Measurements from ENCODE around the gene ANKRD13A.
"Not testable (repeated sequence)": the region's sequence is repeated elsewhere in the genome, so short reads cannot be mapped to it uniquely, and the experiment has no call there.

The ANKRD13A gene

DNA sequence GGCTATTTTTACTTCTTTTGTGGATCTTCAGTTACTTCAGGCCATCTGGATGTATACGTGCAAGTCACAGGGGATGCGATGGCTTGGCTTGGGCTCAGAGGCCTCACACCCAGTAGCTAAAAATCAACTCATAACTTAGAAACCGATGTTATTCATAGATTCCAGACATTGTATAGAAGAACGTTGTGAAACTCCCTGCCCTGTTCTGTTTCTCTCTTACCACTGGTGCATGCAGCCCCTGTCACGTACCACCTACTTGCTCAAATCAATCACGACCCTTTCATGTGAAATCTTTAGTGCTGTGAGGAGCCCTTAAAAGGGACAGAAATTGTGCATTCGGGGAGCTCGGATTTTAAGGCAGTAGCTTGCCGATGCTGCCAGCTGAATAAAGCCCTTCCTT is 50.4 kb downstream of the ANKRD13A start:
- DNase-seq: not testable (repeated sequence)

DNA sequence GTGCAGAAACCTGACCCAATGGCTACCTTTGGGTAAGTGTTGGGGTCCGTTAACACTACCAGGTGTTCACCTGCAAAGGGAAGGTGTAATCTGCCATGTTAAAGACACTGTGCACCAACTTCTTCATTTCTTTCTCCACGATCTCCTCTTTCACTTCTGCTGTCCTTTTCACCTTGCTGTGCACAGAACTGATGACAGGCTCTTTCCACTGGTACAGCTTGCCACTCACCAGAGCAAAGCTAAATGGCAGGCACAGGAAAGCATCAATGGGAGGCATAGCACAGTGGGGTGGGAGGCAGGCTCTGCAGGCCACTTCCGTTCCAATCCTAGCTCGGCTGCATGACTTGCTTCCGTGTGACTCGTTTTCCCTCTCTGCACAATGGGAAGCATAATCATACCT is 51.7 kb downstream of the ANKRD13A start:
- no peak for DNase-seq

DNA sequence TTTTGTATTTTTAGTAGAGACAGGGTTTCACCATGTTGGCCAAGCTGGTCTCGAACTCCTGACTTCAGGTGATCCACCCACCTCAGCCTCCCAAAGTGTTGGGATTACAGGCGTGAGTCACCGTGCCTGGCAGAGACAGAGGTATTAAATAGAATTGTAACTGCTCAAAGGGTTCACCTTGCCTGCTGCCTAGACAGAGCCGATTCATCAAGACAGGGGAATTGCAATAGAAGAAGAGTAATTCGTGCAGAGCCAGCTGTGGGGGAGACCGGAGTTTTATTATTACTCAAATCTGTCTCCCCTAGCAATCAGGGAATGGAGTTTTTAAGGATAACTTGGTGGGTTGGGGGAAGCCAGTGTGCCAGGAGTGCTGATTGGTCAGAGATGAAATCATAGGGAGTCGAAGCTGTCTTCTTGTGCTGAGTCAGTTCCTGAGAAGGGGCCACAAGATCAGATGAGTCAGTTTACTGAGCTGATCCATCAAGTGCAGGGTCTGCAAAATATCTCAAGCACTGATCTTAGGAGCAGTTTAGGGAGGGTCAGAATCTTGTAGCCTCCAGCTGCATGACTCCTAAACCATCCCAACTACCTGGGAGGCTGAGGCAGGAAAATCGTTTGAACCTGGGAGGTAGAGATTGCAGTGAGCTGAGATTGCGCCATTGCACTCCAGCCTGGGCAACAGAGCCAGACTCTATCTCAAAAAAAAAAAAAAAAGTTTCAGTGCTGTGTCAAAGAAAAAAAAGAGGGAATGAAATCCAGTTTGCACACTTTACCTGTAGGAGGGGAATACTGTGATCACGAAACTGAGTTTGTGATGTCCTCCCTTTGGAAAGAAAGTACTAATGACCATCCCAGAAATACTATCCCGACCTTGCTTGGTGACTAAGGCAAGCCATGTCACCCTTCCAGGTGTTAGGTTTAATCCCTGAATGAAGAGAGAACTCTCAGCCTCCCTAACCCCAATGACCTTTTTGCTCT is 56.4 kb downstream of the ANKRD13A start:
- not testable (repeated sequence) for DNase-seq

DNA sequence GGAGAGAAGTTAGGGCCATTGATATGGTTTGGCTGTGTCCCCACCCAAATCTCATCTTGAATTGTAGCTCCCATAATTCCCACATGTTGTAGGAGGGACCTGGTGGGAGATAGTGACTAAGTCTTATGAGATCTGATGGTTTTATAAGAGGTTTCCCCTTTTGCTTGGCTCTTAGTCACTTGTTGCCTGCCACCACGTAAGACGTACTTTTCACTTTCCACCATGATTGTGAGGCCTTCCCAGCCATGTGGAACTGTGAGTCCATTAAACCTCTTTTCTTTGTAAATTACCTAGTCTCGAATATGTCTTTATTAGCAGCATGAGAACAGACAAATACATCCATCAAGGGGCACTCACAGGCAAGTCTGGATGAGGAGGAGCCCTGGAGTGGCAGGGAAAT is 57.4 kb downstream of the ANKRD13A start:
- DNase-seq: not testable (repeated sequence)

DNA sequence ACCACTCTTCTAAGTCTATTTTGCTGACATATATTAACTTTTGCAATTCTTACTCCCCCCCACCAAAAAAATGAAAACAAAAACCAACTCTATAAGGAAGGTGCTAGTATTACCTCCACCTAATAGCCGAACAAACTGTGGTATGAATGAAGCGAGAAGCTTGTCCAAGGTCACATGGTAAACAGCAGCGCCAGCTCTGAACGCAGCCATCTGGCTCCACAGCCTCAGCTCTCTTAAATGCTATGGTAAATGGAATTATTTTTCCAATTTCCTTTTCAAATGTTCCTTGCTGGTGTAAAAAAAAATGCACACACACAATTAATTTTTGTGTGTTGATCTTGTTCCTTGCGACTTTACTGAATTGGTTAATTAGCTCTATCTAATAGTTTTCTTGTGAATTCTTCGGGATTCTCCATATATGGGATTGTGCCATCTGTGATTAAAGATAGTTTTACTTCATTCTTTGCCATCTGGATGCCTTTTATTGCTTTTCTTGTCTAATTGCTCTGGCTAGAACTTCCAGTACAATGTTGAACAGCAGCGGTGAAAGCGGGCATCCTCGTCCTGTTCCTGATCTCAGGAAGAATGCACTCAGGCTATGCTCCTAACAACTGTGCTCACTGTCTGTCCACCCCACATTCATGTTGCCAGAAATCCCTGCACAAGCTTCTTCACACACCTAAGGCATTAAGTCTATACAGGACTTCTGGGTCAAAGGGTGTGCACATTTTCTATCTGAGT is 59.8 kb downstream of the ANKRD13A start:
- no peak for DNase-seq

DNA sequence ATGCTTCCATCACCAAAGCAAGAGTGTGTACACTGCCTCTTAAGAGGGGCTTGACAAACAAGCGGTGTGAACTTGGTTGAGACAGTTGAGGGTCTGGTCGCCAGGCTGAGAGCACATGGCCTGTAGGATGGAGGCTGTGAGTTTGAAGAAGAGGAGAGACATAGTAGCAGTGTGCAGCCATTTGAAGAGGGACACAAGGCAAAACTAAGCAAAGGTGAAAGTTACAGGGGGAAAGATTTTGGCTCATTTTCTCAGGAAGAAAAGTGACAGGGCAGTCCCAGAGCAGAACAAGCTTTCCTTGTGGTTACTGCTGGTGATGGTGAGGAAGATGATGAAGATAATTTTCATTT is 60.4 kb downstream of the ANKRD13A start:
- no peak for DNase-seq

DNA sequence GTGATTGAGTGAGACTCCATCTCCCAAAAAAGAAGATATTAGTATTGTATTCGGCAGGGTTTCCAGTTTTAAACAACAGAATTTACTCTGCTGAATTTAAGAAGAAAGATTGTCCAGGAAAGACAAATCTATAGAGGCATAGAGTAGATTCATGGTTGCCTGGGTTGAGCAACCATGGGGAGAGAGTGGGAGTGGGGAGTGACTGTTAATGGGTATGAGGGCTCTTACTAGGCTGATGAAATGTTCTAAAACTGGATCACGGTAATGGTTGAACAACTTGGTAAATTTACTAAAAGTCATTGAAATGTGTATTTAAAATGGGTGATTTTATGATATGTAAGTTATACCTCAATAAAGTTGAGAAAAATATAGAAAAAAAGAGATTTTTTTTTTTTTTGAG is 63.0 kb downstream of the ANKRD13A start:
- DNase-seq: no peak

DNA sequence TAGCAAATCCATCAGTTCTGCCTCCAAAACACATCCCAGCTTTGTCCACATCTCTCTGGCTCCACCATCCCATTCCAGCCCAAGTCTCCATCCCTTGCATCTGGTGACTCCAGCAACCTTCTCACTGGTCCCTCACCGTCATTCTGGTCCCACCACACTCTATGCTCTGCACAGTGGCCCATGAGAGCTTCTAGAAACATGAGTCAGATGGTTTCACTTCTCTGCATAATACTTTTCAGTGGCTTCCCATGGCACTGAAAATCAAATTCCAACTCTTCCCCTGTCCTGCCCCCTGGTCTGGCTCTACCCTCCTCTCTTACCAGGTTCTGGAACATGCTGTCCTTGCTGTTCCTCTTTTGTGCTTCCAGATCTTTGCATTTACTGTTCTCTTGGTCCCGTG is 66.3 kb downstream of the ANKRD13A start:
- DNase-seq: no peak

DNA sequence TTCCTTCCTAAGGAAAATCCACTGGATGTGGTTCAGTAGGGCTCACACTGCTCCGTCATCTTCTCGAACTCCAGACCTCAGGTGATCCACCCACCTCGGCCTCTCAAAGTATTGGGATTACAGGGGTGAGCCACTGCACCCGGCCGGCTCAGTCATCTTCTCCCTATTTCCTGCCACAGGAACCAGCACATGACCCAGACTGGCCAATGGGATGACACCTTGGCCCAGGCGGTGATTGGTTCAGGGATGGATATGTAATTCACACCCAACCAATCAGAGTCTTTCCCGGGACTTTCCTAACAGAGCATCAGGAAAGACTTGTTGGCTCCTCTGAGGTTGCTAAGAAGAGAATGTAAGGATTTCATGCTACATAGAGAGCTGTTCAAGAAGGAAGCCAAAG is 68.3 kb downstream of the ANKRD13A start:
- DNase-seq: no peak

DNA sequence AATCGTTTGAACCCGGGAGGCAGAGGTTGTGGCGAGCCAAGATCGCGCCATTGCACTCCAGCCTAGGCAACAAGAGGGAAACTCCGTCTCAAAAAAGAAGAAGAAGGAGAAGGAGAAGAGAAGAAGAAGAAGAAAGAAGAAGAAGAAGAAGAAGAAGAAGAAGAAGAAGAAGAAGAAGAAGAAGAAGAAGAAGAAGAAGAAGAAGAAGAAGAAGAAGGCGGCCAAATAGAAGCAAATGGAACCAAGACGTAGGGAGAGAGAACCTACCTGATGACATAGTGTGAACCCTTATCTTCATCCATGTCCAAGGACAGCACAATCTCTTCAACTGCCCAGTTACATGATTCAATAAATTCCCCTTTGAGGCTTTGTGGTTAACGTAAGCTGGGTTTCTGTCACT is 68.9 kb downstream of the ANKRD13A start:
- DNase-seq: not testable (repeated sequence)

DNA sequence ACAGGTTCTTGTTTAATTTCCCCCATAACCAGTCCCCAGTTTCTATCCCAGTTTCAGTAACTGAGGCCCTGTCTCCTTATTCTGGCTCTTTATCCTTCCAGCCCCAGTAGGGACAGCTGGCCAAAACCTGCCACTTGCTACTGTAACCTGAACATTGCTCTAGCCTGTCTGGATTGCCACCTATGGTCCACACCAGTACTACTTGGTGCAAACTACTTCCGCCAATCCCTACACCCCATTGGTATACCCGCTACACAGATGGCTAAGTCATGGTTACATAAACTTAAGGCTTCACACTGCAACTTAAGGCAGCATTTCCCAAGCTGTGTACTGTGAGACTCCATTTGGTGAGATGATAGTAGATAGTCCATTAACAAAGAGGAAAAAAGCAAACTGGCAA is 69.4 kb downstream of the ANKRD13A start:
- no peak for DNase-seq

DNA sequence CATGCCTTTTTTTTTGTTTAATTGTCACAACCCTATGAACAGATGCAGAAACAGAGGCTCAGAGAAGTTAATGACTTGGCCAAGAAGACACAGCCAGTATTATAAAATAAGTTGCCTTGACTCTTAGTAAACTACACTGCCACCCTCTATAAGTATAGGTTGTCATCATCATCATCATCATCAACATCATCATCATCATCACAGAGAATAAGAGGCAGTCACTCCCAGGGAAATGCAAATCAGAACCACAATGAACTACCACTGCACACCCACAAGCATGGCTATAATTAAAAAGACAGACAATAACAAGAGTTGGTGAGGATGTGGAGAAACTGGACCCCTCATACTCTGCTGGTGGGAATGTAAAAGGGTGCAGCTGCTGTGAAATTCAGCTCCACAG is 72.3 kb downstream of the ANKRD13A start:
- no peak for DNase-seq

DNA sequence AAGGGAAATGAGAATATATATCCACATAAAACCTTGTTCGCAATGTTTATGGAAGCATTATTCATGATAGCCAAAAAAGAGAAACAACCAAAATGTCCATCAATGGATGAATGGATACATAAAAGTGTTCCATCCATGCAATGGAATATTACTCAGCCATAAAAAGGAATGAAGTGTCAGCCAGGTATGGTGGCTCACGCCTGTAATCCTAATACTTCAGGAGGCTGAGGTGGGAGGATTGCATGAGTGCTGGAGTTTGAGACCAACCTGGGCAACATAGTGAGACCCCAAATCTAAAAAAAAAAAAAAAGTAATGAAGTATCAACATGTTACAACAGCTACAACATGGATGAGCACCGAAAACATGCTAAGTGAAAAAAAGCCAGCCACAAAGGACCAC is 72.7 kb downstream of the ANKRD13A start:
- no peak for DNase-seq

DNA sequence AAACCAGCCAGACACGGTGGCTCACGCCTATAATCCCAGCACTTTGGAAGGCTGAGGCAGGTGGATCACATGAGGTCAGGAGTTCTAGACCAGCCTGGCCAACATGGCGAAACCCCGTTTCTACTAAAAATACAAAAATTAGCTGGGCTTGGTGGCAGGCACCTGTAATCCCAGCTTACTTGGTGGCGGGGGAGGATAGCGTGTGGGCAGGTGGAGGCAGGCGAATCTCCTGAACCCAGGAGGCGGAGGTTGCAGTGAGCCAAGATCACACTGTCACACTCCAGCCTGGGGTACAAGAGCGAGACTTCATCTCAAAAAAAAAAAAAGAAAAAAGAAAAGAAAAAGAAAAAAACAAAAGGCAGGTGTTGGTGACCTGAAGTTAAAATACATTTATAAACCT is 73.4 kb downstream of the ANKRD13A start:
- DNase-seq: not testable (repeated sequence)

DNA sequence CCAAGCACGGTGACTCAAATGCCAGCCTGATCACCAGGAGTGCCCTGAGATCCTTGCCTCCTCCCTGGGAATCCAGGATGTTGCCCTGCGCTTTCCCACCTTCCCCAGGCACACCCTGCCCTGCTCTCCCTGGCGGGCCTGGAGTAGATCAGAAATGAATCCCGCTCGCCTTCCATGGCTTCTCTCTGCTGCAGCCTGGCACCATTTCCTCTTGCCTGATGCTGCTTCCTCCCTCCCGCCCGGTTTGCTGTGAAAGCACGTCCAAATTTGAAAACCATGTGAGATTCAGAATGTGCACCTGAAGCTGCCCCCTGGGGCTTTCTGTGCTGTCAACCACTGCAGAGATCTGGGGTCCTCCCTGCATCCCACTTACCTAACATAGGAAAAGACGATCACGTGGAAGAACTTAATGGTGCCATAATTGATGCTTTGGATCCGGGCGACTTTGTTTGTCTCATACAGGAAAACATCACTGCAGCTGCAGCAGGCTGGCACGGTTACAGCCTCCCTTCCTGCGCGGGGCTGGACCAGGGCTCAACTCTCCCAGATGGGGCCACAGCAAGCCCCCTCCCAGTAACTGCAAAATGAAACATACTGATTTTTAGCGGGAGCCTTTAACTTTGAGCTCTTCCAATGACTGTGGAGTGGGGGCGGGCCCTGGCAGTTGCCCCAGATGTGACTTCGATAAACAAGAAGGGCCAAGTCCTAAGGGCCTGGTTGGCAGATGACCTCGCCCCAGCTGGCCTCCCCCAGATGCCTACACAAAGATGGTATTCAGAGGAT is 74.0 kb downstream of the ANKRD13A start:
- DNase-seq: peak; percentile 44

DNA sequence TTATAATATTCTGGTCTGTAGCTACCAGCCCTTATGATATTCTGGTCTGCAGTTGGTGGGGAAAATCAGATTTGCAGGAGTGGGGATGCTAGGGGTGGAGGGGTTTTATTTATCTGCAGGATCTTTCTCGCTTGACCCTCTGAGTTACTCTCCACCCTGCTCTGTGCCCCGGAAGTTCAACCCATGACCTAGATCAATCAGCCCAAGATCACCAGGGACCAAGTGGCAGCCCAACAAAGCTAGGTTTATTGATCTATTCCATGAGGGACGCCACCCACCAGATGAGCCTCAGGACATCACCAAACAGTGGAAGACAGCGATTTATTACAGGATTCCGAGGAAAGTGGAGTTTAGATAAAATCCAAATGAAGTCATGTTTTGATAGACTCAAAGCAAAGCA is 74.9 kb downstream of the ANKRD13A start:
- no peak for DNase-seq

DNA sequence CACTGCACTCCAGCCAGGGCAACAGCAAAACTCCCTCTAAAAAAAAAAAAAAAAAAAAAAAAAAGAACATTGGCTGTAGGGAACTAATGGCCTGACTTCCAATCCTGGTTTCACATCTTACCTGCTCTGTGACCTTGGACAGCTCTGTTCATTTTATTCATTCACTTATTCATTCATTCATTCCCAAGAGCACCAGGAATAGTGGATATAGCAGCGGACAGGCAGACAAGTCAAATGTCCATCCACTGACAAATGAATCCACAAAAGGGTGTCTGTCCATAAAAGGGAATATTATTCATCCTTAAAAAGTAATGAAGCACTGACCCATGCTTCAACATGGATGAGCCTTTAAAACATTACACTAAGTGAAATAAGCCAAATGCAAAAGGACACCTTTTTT is 76.7 kb downstream of the ANKRD13A start:
- no peak for DNase-seq

DNA sequence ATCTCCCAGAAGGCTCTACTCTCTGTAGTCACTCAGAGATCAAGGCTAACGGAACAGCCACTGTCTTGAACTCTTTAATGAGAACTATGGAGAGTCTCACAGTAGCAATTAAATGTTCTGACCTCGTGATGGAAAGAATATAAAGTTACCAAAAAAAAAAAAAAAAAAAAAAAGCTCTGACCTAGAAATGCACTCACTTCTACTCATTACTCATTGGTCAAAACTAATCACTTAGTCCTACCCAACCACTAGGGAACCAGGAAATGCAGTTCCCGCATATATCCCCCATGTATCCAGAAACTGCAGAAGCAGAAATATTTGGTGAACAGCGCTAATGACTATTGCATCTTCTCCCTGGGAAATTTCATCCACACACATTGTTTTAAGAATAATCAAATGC is 78.6 kb downstream of the ANKRD13A start:
- no peak for DNase-seq

DNA sequence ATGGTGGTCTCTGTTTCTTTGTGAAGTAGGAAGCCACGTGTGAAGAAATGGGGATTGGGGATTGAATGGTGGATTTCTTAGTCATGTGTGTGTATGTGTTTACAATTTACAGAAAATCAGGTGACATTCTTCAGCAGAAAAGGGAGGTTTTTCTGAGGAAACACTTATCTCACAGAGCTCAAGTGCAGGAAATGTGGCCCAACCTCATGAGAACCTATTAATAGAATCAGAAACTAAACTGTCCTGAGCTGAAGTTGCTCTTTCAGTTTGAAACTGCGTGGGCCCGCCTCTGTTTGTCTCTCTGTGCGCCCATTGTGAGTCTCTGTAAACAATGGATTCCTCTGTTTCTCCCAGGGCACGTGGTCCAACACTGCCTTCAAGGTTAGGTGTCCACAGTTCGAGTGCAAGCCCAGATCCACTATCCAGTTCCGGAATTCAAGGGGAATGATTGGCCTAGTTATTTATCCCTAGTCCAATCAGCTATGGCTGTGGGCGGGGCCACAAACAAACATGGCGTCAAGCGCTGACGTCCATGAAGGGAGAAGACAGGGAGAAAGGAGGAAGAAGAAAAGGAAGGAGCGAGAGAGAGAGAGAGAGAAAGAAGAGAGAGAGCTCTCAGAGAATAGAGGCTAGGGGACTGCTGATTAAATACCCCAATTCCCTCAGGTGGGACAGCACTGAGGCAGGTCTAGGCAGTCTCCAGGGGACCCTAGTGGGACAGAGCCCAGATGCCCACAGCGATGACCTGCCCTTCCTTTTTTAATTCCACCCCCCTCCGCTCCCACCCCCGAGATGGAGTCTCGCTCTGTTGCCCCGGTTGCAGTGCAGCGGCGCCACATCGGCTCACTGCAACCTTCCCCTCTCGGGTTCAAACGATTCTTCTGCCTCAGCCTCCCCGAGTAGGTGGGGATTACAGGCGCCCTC is 80.5 kb downstream of the ANKRD13A start:
- DNase-seq: peak; percentile 80

DNA sequence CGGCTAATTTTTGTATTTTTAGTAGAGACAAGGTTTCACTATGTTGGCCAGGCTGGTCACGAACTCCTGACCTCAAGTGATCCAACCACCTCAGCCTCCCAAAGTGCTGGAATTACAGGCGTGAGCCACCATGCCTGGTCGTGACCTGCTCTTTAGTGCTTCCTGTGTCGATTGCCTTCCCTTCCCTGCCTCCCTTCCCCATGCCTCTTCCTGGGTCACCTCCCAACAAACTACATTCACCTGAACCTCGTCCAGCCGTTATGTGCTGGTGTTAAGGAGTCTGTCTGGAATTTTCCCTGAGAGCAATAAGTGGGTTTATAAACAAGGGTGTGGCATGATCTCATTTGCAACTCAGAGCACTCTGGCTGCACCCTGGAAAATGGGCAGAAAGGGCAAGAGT is 81.2 kb downstream of the ANKRD13A start:
- DNase-seq: no peak

DNA sequence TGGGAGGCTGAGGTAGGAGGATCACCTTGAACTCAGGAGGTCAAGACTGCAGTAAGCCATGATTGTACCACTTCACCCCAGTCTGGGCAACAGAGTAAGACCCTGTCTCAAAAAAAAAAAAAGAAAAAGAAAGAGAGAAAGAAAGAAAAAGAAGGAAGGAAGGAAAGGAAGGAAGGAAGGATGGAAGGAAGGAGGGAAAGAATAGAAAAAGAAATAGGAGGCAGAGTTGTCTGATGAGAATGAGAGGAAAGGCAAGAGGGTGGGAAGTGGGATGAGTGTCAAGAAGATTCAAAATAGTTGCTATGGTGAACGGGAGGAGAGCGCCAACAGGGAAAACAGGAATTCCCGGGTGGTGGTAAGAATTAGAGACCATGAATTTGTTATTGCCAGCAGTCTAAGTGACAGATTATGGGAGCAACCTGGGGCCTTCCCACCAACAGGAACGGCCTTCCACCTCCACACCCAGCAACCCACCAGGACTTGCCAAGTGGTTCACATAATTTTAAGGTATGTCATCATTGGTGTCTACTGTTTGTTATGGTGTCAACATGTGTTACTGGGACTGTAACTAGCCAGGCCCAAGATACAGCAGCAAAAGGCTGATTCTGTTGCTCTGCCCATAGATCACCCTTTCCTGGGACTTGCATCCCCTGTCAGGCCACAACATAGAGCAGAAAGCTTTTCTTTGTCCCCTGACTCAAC is 85.2 kb downstream of the ANKRD13A start:
- no peak for DNase-seq

DNA sequence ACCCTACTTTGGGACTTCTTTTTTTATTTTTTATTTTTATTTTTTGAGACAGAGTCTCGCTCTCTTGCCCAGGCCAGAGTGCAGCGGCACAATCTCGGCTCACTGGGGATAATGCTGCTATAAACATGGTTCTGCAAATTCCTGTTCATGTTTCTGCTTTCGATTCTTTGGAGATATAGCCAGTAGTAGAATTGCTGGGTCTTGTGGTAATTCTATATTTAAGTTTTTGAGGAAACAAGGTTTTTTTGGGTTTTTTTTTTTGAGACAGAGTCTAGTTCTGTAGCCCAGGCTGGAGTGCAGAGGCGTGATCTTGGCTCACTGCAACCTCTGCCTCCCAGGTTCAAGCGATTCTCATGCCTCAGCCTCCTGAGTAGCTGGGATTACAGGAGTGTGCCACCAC is 89.0 kb downstream of the ANKRD13A start:
- DNase-seq: not testable (repeated sequence)

Data from CD4-positive, alpha-beta T cell treated with Interleukin-17A for 4 hours (primary cell).